Tibial nerve (tissue), 3 donors: Measurements from ENCODE around the gene GALNS.

Experiments used
- CTCF ChIP-seq, 5 experiments: fragments of 200-600 bp in 3 of 5; fragments of 450-650 bp in 2 of 5; sonication (generic) in 3 of 5; IDR thresholded peaks; one replicate each; pipeline ENCODE4 v1.5.1; 2016 to 2019; ENCODE audit warnings: antibody characterized with exemption in 5 of 5, mild to moderate bottlenecking in 3 of 5, moderate library complexity in 2 of 5
- POLR2A ChIP-seq, 2 donors: fragments of 450-650 bp; IDR thresholded peaks; one replicate each; pipeline ENCODE4 v1.6.1; 2017; ENCODE audit warnings: antibody characterized with exemption in 2 of 2, mild to moderate bottlenecking in 2 of 2, moderate library complexity in 2 of 2

DNA sequence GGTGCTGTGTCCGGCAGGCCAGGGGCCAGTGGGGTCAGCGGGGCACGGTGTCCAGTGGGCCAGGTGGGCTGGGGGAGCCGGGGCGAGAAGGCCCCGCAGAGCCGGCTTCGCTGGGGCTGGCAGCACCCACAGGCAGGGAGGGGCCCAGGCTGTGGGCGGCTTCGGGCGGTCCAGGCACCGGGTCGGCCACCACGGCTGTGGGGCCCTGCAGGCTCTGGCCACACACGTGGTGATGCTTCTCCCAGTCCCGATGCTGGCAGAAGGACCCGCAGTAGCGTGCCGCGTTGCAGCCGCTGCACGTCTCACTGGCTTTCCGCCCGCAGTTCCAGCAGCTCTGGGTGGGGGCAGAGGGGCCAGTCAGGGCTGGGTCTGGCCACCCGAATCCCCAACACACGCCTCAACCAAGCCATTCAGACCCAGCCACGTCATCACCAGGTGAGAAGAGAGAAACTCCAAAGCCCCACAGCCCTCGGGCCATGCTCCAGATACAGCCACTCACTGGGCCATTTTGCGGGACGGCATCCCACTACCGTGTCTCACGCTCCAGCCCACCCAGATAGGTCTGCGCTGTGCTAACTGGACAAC, 20.3 kb upstream of the GALNS start:
- TF ChIP-seq CTCF (IDR thresholded peaks at IDR 0.05), result no peak
- no peak for TF ChIP-seq POLR2A (IDR thresholded peaks at IDR 0.05)
